ENCODE results near the gene HCFC1R1.

HCFC1R1 gene

DNA sequence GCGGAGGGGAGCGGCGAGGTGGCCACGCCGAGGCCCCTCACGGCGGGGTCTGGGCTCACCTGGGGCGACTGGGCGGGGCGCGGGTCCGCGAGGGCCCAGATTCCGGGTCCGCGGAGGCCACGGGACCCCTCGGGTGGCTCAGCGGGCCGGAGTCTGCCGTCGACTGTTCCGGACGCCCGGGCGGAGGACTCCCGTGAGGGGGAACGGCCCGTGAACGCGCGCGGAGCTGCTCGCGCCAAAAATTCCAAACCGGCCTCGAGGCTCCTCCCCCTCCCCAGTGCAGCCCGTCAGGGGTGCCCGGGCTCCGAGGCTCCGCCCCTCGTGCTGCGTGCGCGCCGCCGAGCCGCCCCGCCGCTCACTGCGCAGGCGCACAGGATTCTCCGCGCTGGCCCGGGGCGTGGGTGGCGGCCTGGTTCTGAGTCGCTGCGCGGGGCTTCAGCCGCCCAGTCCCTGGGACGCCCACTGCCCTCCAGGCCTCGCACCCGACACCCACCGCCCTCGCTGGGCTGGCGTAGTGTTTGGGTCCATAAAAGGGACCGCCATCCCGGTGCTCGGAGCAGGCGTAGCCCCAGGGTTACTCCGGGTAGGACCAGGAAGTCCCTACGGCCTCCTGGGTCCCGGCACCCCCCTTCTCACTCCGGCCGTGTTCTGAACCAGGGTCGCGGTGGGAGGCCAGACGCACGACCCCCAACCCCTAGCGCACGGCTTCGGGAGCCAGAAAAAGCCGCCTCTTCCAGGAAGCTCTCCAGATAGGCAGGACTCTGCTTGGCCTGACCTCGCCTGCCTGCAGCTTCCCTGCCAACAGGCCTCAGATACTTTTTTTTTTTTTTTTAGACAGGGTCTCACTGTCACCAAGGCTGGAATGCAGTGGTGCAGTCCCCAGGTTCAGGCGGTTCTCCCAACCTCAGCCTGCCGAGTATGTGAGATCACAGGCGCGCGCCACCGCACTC lies 43.2 kb downstream of the HCFC1R1 start, which contains the start of gene PKMYT1:
PKMYT1 (minus strand) TSS at position 220 of the 950 bp plus-strand sequence. CDS start 789 bp downstream, outside the sequence.
- TF ChIP-seq, protein P1, sequence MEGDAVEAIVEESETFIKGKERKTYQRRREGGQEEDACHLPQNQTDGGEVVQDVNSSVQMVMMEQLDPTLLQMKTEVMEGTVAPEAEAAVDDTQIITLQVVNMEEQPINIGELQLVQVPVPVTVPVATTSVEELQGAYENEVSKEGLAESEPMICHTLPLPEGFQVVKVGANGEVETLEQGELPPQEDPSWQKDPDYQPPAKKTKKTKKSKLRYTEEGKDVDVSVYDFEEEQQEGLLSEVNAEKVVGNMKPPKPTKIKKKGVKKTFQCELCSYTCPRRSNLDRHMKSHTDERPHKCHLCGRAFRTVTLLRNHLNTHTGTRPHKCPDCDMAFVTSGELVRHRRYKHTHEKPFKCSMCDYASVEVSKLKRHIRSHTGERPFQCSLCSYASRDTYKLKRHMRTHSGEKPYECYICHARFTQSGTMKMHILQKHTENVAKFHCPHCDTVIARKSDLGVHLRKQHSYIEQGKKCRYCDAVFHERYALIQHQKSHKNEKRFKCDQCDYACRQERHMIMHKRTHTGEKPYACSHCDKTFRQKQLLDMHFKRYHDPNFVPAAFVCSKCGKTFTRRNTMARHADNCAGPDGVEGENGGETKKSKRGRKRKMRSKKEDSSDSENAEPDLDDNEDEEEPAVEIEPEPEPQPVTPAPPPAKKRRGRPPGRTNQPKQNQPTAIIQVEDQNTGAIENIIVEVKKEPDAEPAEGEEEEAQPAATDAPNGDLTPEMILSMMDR (conservative IDR thresholded peaks at IDR 0.05): no peak
- peak; percentile 80; the same call in 1 of the 2 replicates for TF ChIP-seq ZFX (IDR thresholded peaks at IDR 0.05)
- peak within 1 kb of the TSS; percentile 94 for H3K27ac ChIP-seq

DNA sequence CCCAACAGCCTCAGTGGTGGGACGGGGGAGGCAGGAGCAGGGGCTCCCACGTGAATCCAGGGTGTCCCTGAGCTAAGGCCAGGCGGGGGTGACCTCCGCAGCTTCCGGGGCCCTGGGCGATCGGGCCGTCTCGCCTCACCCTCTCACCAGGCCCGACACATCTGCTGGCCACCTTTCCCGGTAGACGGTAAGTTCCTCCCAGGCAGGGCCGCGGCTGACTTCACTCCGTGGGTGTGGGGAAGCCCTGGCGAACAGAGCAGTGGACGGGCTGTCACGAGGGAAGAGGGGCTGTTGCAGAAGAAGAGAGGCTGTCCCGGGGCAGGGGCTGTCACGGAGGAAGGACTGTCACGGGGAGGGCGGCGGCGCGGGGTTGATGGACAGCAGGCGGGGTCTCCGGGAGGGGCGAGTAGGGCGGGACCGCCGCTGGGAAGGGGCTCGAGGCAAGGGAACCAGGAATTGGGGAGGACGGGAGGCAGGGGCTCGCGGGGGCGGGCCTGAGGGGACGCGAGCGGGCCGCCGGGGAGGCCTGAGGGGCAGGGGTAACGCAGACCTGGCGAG lies 44.0 kb downstream of the HCFC1R1 start:
- peak; percentile 10; the same call in 1 of the 2 replicates for TF ChIP-seq ZFX (IDR thresholded peaks at IDR 0.05)
- TF ChIP-seq, protein P1 (conservative IDR thresholded peaks at IDR 0.05): no peak
- peak overlapping the region; percentile 94 for H3K27ac ChIP-seq

GRCh38 chr16:2977440-2977839 lies 46.3 kb downstream of the HCFC1R1 start:
- peak overlapping the region; percentile 94 for H3K27ac ChIP-seq
- TF ChIP-seq, protein P1 (conservative IDR thresholded peaks at IDR 0.05): no peak
- no peak for TF ChIP-seq ZFX (IDR thresholded peaks at IDR 0.05)

DNA sequence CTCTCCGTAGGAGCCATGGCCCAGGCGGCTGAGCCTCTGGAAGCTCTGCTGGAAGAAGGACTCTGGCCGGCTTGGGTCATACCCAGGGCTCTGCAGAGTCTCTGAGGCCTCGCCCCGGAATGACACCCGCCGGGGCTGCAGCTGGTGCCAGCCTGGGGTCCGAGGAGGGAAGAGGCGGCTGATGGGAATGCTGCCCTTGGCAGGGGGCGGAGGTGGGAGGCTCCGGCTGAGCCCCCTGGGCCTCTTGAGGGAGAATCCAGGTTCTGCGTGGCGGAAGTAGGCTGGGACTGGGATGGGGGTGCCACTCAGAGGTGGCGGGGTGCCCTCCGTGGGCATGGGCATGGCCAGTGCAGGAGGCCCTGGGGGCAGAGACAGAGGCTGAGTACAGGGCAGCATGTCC lies 47.1 kb downstream of the HCFC1R1 start:
- TF ChIP-seq ZFX (IDR thresholded peaks at IDR 0.05): no peak
- TF ChIP-seq, protein P1 (conservative IDR thresholded peaks at IDR 0.05): no peak
- peak overlapping the region; percentile 94 for H3K27ac ChIP-seq

- TF ChIP-seq, protein P1 (conservative IDR thresholded peaks at IDR 0.05): no peak
- TF ChIP-seq ZFX (IDR thresholded peaks at IDR 0.05): no peak
Observed at GRCh38 chr16:2976201-2976600, 47.5 kb downstream of the HCFC1R1 start.

DNA sequence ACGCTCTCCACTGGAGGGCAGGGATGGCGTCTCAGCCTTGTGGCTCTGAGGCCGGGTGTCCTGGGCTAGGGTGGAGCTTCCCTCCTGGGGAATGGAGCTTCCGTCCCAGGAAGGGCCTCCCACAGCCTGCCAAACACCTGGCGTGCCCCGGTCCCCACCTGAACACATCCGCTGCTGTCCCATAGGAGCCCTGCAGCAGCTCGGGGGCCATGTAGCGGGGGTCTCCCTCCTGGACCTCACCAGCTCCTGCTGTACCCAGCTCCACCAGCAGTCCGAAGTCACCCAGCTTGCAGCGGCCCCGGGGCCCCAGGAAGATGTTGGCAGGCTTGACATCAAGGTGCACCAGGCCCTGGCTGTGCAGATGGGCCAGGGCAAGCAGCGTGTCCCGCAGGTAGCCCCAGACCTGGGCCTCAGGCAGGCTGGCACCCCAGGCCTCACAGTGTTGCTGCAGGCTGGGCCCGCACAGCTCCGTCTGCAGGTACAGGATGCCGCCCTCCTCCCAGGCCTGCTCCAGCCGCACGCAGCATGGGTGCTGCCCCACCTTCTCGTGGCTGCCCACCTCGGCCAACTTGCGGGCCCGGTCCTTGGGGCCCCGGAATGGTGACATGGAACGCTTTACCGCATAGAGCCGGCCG lies 48.5 kb downstream of the HCFC1R1 start:
- TF ChIP-seq ZFX (IDR thresholded peaks at IDR 0.05): no peak
- TF ChIP-seq, protein P1 (conservative IDR thresholded peaks at IDR 0.05): no peak
- no peak overlapping the region; the same call in 1 of the 2 replicates for H3K27ac ChIP-seq

More at GRCh38 chr16:2976201-2976600, 47.5 kb downstream of the HCFC1R1 start:
- H3K27ac ChIP-seq: peak overlapping the region; percentile 94; the same call in 1 of the 2 replicates

Data from C4-2B (cell line).